Measurements from ENCODE around the gene SLC19A3.
"Not testable (repeated sequence)": the region's sequence is repeated elsewhere in the genome, so short reads cannot be mapped to it uniquely, and the experiment has no call there.

DNA sequence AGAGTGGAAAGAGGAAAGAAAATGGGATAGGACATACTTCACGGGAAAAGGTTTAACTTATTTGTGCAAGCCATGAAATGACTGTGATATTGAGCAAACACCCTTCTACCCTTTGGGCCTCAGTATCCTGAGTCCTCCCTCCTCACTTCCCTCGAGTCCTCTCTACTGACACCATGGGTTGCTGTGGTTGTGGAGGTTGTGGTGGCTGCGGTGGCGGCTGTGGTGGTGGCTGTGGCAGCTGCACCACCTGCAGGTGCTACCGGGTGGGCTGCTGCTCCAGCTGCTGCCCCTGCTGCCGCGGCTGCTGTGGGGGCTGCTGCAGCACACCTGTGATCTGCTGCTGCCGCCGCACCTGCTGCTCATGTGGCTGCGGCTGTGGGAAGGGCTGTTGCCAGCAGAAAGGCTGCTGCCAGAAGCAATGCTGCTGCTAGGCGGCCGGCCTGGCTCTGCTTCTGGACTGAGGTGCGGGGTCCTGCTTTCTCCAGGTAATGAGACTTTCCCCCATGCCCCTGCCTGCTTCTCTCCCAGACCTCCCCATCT, 51.1 kb downstream of the SLC19A3 start, which contains the start of gene SCYGR5:
- not testable (repeated sequence) for TF ChIP-seq GATA3, GATA2 (IDR thresholded peaks at IDR 0.05; ENCODE audit: low read depth, low read length)

All from SH-SY5Y (cell line).